K562 (cell line): ENCODE measurements around the gene TMEM164. TPM values are rescaled to one million over a fixed set of nuclear protein-coding genes. Genes with fewer than 3 reads are reported as not detected.
A peak's percentile ranks its signal among the peaks of the same experiment; 100 is the strongest.

Experiments
- ADNP ChIP-seq: fragments of 200-800 bp; sonication (Bioruptor generic); IDR thresholded peaks from 2 replicates; pipeline ENCODE4 v1.6.1; 2016; ENCODE audit warnings: missing genetic modification characterization, missing compliant biosample characterization
- ARID1B ChIP-seq: fragments of 450-650 bp; IDR thresholded peaks from 2 replicates; pipeline ENCODE4 v1.6.1; 2016; ENCODE audit warnings: antibody characterized with exemption, mild to moderate bottlenecking, inconsistent platforms
- CHD4 ChIP-seq: fragments of 200-600 bp; sonication (generic); IDR thresholded peaks from 3 replicates; pipeline ENCODE4 v1.6.1; 2012; ENCODE audit warnings: low read depth, mild to moderate bottlenecking, mixed read lengths, low read length, inconsistent platforms; ENCODE audit not compliant: insufficient read depth, insufficient replicate concordance, poor library complexity, severe bottlenecking
- ELF1 ChIP-seq: fragments of 200-800 bp; sonication (Bioruptor generic); IDR thresholded peaks from 2 replicates; pipeline ENCODE4 v1.6.1; 2016; ENCODE audit warnings: missing genetic modification characterization, missing compliant biosample characterization
- EP300 ChIP-seq: IDR thresholded peaks from 2 replicates; pipeline ENCODE4 v1.6.1; 2012; ENCODE audit warnings: low read length, improper control_type of control experiment
- GTF2F1 ChIP-seq: IDR thresholded peaks from 2 replicates; pipeline ENCODE4 v1.6.1; 2011; ENCODE audit warnings: low read depth, low read length, improper control_type of control experiment
- KDM1A ChIP-seq, 2 experiments: fragments of 450-650 bp; IDR thresholded peaks; 2 replicates each; pipeline ENCODE4 v1.6.1; 2016; ENCODE audit warnings: mild to moderate bottlenecking in 2 of 2
- LCOR ChIP-seq: sonication (generic); formaldehyde crosslinking; IDR thresholded peaks from 2 replicates; pipeline ENCODE4 v1.8.0; 2022; ENCODE audit warnings: mild to moderate bottlenecking, missing genetic modification reagents
- NCOR1 ChIP-seq: fragments of 450-650 bp; IDR thresholded peaks from 2 replicates; pipeline ENCODE4 v1.6.1; 2016; ENCODE audit warnings: mild to moderate bottlenecking, moderate library complexity
- TBP ChIP-seq: optimal IDR thresholded peaks from 2 replicates; pipeline ENCODE3; 2011; ENCODE audit warnings: low read depth, low read length, improper control_type of control experiment
- TCF3 ChIP-seq: sonication (generic); formaldehyde crosslinking; IDR thresholded peaks from 2 replicates; pipeline ENCODE4 v1.4.0; 2020; ENCODE audit warnings: mild to moderate bottlenecking, missing genetic modification reagents
- TEAD4 ChIP-seq, 2 experiments: sonication (generic) in 1 of 2; formaldehyde crosslinking in 1 of 2; IDR thresholded peaks; 2 replicates each; pipeline versions ENCODE4 v1.6.1 to v1.8.0; 2012 to 2022; ENCODE audit warnings: borderline replicate concordance in 1 of 2, inconsistent platforms in 1 of 2, low read length in 1 of 2, mild to moderate bottlenecking in 1 of 2, missing genetic modification reagents in 1 of 2
- ZBTB26 ChIP-seq: fragments of 450-650 bp; formaldehyde crosslinking; IDR thresholded peaks from 2 replicates; pipeline ENCODE4 v1.4.0; 2022; ENCODE audit warnings: missing genetic modification characterization
- polyA plus RNA-seq, 8 experiments: library from polyadenylated mRNA; depleted of rRNA in 4 of 8; stranded (reverse) in 5 of 8; unstranded in 3 of 8; fragments of >200 nt; fragmentation: Nextera tagmentation in 2 of 8; fragmentation: Illumina TruSeq in 1 of 8; extraction: Ambion mirVana in 2 of 8; extraction: Trizol in 1 of 8; gene quantifications; 2 replicates each; pipeline versions ENCODE4 v1.2.1 to v1.2.3, GENCODE V29; 2011 to 2014; ENCODE audit warnings: inconsistent platforms in 1 of 8, missing spikeins in 1 of 8
- total RNA-seq, 7 experiments: library from RNA; depleted of rRNA in 6 of 7; stranded (reverse); fragments of >200 nt in 6 of 7; fragmentation: Illumina TruSeq in 2 of 7; extraction: Trizol in 2 of 7; gene quantifications; 2 replicates each; pipeline versions ENCODE4 v1.2.1 to v1.2.3, GENCODE V29; 2011 to 2021; ENCODE audit warnings: low replicate concordance in 1 of 7
- TF ChIP-seq, protein P1 (sequence below): fragments of 450-650 bp; formaldehyde crosslinking; IDR thresholded peaks from 2 replicates; pipeline ENCODE4 v1.4.0; 2020; ENCODE audit warnings: mild to moderate bottlenecking, moderate library complexity
- TF ChIP-seq, protein P2 (sequence below): fragments of 250-450 bp; sonication (Bioruptor Pico); IDR thresholded peaks from 2 replicates; pipeline ENCODE4 v1.8.0; 2022; ENCODE audit warnings: inconsistent platforms
- TF ChIP-seq, protein P3 (sequence below): sonication (generic); formaldehyde crosslinking; IDR thresholded peaks from 2 replicates; pipeline ENCODE4 v1.8.1; 2023; ENCODE audit warnings: mild to moderate bottlenecking, missing genetic modification reagents
- TF ChIP-seq, protein P4 (sequence below): fragments of 450-650 bp; formaldehyde crosslinking; IDR thresholded peaks from 2 replicates; pipeline ENCODE4 v1.4.0; 2020; ENCODE audit warnings: mild to moderate bottlenecking, mixed read lengths
- TF ChIP-seq, protein P5 (sequence below): fragments of 200-800 bp; sonication (Bioruptor generic); IDR thresholded peaks from 2 replicates; pipeline ENCODE4 v1.6.1; 2017; ENCODE audit warnings: missing genetic modification characterization, missing compliant biosample characterization

TMEM164 gene
- total and polyA plus RNA-seq, 9 of the 15 experiments (the other 6 are each of a cell fraction or from before 2014, with no cell fraction given): 2.4 to 57.3 (median 23.1) TPM

DNA sequence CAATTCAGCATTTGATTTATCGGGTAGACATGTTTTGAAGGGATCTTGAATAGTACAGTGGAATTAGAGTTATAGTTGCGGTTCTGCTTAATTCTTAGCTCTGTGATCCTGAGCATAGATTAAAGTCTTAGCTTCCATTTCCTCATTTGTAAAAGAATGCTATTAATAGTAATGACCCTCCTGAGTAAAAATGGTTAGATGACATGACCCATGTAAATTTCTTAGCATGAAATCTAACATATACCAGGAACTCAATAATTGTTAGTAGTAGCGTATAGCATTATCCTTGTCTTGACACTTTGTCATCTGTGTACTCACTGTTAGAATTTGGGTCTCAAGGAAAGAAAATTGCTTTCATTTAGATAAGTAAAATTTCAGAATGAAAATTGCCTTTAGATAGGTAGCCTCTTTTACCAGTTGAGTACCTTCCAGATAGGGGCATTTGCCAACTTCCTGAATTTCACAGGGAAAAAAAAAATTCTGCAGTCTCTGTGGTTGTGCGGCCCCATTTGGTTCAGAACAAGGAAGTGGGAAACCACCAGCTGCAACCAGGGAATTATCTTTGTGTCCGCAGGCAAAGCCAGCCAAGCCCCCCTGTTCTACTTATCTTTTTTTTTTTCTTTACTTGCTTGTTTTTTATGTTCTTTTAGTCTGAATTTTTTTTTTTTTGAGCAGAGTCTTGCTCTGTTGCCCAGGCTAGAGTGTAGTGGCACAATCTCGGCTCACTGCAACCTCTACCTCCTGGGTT, 86.9 kb downstream of the TMEM164 start (continued):
- TF ChIP-seq TEAD4 (IDR thresholded peaks at IDR 0.05; ENCODE audit: low read length): peak; percentile 69; the same call in 1 of the 2 replicates
- no peak for TF ChIP-seq TEAD4 (CRISPR knock-in tag; IDR thresholded peaks at IDR 0.05; ENCODE audit: borderline replicate concordance)
- TF ChIP-seq GTF2F1: no peak
- 0 out of 2 replicates have a peak, but pooled peaks have one; percentile 13 for TF ChIP-seq NCOR1
- TF ChIP-seq CHD4: no peak
- TF ChIP-seq, protein P1, sequence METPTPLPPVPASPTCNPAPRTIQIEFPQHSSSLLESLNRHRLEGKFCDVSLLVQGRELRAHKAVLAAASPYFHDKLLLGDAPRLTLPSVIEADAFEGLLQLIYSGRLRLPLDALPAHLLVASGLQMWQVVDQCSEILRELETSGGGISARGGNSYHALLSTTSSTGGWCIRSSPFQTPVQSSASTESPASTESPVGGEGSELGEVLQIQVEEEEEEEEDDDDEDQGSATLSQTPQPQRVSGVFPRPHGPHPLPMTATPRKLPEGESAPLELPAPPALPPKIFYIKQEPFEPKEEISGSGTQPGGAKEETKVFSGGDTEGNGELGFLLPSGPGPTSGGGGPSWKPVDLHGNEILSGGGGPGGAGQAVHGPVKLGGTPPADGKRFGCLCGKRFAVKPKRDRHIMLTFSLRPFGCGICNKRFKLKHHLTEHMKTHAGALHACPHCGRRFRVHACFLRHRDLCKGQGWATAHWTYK (CRISPR knock-in tag): no peak
- TF ChIP-seq, protein P2, sequence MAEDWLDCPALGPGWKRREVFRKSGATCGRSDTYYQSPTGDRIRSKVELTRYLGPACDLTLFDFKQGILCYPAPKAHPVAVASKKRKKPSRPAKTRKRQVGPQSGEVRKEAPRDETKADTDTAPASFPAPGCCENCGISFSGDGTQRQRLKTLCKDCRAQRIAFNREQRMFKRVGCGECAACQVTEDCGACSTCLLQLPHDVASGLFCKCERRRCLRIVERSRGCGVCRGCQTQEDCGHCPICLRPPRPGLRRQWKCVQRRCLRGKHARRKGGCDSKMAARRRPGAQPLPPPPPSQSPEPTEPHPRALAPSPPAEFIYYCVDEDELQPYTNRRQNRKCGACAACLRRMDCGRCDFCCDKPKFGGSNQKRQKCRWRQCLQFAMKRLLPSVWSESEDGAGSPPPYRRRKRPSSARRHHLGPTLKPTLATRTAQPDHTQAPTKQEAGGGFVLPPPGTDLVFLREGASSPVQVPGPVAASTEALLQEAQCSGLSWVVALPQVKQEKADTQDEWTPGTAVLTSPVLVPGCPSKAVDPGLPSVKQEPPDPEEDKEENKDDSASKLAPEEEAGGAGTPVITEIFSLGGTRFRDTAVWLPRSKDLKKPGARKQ (CRISPR knock-in tag): no peak
- TF ChIP-seq ARID1B: peak; percentile 58
- TF ChIP-seq, protein P3, sequence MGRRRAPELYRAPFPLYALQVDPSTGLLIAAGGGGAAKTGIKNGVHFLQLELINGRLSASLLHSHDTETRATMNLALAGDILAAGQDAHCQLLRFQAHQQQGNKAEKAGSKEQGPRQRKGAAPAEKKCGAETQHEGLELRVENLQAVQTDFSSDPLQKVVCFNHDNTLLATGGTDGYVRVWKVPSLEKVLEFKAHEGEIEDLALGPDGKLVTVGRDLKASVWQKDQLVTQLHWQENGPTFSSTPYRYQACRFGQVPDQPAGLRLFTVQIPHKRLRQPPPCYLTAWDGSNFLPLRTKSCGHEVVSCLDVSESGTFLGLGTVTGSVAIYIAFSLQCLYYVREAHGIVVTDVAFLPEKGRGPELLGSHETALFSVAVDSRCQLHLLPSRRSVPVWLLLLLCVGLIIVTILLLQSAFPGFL: no peak
- TF ChIP-seq ELF1: 0 out of 2 replicates have a peak, but pooled peaks have one; percentile 18
- TF ChIP-seq TCF3 (CRISPR knock-in tag): peak; percentile 65
- TF ChIP-seq, protein P4, sequence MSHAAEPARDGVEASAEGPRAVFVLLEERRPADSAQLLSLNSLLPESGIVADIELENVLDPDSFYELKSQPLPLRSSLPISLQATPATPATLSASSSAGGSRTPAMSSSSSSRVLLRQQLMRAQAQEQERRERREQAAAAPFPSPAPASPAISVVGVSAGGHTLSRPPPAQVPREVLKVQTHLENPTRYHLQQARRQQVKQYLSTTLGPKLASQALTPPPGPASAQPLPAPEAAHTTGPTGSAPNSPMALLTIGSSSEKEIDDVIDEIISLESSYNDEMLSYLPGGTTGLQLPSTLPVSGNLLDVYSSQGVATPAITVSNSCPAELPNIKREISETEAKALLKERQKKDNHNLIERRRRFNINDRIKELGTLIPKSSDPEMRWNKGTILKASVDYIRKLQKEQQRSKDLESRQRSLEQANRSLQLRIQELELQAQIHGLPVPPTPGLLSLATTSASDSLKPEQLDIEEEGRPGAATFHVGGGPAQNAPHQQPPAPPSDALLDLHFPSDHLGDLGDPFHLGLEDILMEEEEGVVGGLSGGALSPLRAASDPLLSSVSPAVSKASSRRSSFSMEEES (CRISPR knock-in tag): no peak
- TF ChIP-seq ZBTB26: no peak
- 0 out of 4 replicates have a peak, but pooled peaks of 1 of the 2 experiments have one; percentile 19 for TF ChIP-seq KDM1A (IDR thresholded peaks at IDR 0.05)
- TF ChIP-seq ADNP (tag): no peak
- TF ChIP-seq TBP: no peak
- TF ChIP-seq, protein P5, sequence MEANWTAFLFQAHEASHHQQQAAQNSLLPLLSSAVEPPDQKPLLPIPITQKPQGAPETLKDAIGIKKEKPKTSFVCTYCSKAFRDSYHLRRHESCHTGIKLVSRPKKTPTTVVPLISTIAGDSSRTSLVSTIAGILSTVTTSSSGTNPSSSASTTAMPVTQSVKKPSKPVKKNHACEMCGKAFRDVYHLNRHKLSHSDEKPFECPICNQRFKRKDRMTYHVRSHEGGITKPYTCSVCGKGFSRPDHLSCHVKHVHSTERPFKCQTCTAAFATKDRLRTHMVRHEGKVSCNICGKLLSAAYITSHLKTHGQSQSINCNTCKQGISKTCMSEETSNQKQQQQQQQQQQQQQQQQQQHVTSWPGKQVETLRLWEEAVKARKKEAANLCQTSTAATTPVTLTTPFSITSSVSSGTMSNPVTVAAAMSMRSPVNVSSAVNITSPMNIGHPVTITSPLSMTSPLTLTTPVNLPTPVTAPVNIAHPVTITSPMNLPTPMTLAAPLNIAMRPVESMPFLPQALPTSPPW (CRISPR knock-in tag): peak; percentile 72
- TF ChIP-seq EP300: peak; percentile 19; the same call in 1 of the 2 replicates
- no peak for TF ChIP-seq LCOR (CRISPR knock-in tag)
